Measurements from ENCODE around the gene PNMA5.

GRCh38 chrX:152943826-152944225 is 50.1 kb downstream of the PNMA5 start:
- TF ChIP-seq, protein P1, sequence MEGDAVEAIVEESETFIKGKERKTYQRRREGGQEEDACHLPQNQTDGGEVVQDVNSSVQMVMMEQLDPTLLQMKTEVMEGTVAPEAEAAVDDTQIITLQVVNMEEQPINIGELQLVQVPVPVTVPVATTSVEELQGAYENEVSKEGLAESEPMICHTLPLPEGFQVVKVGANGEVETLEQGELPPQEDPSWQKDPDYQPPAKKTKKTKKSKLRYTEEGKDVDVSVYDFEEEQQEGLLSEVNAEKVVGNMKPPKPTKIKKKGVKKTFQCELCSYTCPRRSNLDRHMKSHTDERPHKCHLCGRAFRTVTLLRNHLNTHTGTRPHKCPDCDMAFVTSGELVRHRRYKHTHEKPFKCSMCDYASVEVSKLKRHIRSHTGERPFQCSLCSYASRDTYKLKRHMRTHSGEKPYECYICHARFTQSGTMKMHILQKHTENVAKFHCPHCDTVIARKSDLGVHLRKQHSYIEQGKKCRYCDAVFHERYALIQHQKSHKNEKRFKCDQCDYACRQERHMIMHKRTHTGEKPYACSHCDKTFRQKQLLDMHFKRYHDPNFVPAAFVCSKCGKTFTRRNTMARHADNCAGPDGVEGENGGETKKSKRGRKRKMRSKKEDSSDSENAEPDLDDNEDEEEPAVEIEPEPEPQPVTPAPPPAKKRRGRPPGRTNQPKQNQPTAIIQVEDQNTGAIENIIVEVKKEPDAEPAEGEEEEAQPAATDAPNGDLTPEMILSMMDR (conservative IDR thresholded peaks at IDR 0.05), result no peak
- TF ChIP-seq EZH2 (IDR thresholded peaks at IDR 0.05; ENCODE audit: low read depth), result no peak
